Cortex of kidney (tissue), 1 donor: ENCODE measurements around the gene MLST8.
"Not testable (repeated sequence)": the region's sequence is repeated elsewhere in the genome, so short reads cannot be mapped to it uniquely, and the experiment has no call there.

Experiments used
- DNase-seq: peaks from one replicate; lab custom pipeline; 2025; lab: John Stamatoyannopoulos, UW

Gene MLST8

DNA sequence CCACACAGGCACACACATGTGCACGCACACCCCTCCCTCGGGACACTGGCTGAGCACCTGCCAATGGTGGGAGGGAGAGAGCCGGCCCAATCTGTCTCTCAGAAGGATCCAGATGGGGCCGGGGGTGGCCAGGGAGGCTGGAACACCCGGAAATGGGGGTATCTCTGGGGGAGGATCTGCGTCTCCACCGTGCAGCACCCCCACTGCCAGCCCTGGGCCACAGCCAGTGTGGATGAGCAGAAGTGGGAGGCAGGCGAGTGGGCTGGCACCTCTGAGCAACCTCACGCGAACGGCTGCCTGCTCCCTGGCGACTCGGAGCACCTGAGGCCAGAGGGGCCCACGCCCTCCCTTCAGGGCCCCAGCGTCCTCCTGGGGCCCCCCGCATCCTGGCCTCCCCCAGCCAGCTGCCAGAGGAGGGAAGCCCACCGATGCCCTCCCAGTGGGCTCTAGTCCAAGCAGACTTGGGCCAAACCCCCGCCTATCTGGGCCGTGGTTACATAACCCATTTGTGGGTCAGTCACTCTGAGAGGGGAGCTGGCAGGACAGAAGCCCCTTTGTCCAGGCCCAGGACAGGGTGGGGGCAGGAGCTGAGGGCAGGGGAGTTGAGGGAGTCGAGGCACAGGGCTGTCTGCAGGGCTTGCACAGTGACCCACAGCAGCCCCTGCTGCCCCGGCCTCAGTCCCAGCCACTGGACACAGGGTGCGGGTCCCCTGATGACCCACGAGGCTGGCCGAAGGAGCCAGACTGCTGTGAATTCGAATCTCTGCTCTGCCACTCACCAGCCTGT is 14.4 kb upstream of the MLST8 start:
- no peak for DNase-seq

DNA sequence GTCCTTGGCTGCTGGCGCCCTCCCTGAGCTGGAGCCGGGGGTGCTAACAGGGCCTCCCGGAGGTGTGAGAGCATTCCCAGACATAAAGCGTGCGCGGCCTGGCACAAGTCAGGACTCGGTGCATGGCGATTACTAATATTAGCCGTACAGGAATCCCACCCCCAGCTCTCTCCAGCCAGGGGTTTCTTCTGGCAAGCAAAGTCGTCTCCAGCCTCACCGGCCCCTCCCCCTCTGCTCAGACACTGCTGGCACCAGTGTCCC is 13.9 kb upstream of the MLST8 start:
- DNase-seq = no peak

DNA sequence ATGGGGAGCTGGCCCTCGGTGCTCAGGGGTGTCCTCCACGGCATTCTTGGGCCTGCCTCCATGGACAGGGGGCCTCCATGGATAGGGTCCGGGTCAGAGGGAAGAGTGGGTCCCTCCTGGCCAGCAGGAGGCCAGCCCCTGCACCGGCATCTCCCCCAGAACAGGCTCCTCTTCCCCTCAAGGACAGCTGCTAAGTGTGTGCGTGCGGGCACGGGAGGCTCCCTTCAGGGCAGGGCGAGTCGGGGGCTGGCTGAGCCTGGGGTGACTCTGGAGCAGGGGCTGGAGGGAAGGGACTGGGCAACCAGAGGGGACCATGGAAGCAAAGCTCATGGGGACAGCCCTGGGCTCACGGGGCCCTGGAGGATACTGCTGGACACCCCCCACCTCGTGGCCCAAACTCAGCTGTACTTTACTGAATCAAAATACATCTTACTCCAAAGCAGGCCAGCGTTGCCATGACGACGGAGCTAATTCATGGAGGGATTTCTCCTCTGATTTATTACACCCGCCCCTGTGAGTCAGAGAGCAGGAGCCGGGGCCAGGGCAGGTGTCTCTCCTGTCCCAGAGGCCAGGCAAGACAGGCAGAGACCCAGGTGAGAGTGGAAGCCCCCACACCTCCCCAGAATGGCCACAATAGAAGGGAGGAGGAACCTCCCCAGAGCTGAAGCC is 11.0 kb upstream of the MLST8 start:
- DNase-seq = no peak

DNA sequence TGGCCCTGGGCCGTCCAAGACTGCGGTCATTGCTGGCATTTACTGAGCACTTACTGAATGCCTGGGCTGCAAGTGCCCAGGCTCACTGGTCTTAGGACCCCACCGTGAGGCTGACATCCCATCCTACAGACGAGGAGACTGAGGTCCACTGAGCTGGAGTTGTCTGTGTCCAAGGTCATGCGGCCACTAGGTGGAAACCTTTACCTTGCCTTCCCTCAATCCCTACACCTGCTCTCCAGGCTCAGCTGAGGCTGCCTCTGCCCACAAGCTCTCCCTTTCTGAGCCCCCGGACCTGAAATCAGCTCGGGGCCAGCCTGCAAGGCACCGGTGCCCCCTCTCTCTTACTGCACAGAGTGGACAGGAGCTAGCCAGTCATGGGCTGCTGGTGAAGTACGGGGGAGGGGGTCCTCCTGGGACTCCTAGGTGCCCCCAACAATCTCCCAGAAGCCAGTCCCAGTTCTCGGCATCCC is 10.4 kb upstream of the MLST8 start:
- no peak for DNase-seq

DNA sequence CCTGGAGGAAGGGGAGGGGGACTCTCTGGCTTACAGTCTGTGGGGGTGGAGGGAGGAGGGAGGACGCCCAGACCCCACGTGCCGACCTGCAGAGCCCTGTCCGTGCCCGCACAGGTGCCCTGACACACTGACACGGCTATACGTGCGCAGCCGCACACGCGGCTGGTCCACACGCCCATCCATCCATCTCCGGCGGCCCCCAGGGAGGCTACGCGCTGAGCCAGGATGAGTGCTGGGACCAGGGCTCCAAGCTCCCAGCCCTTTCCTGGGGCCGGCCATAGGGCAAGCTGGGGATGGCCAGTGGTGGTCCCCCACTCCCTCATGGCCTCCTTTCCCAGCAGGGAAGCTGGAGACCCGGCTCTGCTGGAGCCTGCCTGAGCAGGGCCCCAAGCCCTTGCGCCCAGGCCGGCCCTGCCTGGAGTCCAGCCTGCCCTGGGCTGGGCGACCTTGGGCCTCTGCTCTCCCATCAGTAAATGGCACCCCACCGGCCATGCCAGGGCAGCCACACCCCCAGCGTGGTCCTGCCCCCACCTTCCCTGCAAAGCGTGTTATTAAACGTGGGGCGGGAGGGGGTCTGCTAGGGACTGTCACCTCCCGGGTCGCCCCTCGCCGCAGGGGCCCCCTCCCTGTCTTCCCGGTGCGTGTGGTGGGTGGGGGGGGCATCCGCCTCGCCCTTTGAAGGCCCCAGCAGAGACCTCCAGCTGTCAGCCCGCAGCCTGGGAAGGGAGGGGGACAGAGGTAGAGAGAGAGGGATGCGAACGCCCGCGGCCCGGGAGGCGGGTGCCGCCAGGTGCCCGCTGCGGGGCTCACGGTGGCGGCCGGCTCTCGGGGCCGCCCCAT is 9.7 kb upstream of the MLST8 start:
- no peak for DNase-seq

DNA sequence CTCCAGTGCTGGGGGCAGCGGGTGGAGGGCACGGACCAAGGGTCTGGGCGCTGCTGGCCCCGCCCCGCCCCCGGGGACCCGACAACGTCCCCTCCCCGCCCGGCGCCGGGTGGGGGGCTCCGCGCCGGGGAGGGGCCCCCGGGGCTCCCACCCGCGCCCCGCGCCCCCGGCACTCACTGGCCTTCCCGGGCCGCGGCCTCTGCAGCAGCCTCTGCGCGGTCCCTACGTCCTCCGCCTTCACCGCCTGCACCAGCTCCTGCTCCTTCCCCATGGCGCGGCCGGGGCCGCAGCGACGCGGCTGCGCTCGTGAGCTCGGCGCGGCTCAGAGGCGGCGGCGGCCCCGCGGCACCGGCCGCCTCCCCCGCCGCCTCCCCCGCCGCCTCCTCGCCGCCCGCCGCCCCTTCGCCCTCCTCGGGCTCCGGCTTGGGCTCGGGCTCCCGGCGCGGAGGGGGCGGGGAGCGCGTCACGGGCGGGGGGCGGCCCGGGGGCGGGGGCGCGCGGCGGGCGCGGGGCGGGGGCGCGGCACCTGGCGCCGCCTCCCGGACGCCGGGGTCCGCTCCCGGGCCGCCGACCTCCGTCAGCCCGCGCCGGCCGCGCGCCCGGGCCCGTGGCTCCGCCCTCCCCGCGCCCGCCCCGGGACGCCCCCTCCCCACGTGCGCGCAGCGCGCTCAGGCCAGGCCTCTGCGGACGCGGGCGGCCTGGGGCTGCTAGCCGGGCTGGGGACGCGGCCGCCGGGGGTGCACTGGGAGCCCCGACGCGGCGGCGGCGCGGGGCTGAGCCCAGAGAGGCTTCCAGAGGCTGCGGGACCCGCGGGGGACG is 8.9 kb upstream of the MLST8 start, which contains the start of gene CASKIN1:
CASKIN1 (minus strand) TSS at position 444 of the 819 bp plus-strand sequence; CDS start at position 271, 173 bp downstream.
- DNase-seq = no peak

DNA sequence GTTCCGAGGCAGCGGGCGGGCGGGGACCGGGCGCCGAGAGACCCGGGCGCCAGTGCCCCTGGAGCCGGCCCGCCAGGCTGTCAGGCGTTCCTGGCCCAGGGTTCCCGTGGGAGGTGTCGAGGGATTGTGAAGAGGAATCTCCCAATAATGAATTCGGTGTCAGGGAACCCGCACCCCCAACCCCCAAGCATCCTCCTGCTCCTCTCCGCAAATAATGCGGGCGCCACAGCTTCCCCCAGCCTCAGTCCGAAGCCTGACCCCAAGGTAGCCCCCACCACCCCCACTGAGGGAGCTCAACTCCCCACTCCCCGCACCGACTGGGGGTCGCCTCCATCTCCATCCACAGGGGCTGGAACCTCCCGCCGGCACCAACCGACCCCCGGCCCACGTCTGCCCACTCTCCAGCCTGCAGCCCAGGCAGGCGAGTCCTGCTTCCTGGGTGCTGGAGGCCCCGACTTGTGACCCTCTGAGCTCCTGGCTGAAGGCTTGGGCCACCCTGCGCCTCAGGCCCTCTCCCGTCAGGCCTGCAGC is 8.2 kb upstream of the MLST8 start:
- no peak for DNase-seq

DNA sequence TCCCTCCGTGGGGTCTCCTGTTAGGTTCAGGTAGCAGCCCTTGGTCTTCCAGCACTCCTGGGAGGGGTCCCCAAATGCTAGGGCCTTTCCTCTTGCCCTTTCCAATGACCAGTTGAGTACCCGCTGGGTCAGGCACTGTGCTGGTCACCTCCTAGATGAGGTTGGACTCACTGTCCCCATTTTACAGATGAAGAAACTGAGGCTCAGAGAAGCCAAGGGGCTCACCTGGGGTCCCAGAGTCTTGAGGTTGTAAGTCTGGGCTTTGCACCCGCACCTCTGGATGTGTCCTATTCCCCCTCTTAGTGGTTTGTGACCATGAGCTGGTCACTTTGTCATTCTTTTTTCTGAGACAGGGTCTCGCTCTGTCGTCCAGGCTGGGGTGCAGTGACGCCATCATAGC is 7.5 kb upstream of the MLST8 start:
- no peak for DNase-seq

DNA sequence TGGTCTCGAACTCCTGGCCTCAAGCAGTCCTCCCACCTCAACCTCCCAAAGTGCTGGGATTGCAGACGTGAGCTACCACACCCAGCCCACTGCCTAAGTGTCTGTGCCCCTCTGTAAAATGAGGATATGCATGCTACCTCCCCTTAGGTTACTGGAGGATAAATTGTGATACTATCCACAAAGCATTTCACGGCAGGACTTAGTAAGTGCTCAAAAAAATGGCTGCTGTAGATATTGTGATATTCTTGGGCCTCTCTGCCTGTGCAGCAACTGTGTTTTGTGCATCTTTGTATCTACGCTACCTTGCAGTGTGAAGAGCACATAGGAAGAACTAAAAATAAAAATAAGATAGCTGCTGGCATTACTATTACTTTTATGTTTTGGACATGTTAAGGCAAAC is 7.0 kb upstream of the MLST8 start:
- DNase-seq = no peak

DNA sequence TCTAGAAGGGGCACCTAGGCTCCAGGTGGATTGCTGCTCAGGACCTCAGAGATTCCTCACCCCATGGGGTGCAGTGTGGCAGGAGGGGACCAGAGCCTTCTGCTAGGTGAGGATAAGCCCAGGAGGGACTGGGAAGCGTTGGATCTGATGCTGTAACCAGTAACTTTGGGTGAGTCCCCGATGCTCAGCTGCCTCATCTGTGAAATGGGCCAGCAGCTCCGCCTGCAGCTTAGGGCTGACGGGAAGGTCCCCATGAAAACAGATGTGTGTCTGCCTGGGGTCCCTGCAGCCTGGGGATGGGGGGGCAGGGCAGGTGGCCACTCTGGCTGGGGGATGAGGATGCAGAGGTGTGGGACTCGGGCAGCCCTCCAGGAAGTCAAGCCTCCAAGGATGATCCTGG is 6.2 kb upstream of the MLST8 start:
- DNase-seq = no peak

DNA sequence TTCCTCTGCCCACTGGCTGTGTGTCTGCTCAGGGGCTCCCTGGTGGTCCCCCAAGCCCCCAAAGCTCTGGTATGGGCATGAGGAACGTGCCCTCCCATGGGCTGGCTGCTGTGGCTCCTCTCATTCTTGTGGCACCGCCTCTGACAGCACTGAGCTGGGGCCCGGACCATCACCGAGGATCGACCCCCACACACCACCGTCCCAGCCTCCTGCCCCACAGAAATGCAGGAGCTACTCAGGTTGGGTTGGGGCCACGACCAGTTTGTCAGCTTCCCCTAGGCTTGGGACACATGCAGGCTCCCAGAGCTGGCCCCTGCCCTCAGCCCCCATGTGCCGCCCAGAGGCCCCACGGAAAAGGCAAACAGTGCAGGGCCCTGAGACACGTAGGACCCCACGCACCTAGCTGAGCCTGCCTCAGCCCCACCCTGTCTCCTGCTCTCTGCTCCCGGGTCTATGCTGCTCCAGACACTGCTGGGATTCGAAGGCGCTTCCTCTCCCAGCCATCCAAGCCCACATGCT is 5.6 kb upstream of the MLST8 start:
- DNase-seq = no peak

DNA sequence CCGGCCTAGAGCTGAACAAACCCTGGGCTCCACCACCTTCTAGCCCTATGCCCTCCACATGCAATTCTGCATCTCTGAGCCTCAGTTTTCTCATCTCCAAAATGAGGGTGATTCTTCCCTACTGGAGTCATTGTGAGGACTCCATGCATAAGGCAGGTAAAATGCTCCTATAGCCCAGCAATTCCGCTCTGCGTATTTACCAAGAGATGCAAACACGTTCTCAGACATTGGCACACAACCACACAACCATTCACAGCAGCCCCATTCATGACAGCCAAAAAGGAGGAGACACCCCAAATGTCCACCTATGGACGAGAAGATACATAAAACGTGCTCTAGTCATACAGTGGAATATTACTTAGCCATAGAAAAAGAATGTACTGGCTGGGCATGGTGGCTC is 4.9 kb upstream of the MLST8 start:
- DNase-seq = no peak

DNA sequence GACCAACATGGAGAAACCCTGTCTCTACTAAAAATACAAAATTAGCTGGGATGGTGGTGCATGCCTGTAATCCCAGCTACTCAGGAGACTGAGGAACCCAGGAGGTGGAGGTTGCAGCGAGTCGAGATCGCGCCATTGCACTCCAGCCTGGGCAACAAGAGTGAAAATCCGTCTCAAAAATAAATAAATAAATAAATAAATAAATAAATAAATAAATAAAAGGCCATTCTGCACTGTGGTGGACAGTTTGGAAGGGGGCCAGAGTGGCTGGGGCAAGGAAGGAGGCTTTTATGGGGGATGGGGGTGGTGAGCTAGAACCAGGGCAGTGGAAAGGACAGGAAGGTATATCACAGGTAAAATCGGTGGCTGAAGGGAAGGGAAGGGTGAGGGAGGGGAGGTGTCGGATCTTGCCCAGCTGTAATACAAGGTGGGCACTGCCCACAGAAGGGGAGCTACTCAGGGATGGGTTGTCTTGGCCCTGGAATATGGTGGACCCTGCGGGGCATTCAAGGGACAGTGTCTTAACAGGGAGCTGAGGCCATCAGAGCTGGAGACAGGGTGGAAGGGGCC is 2.0 kb upstream of the MLST8 start:
- not testable (repeated sequence) for DNase-seq

DNA sequence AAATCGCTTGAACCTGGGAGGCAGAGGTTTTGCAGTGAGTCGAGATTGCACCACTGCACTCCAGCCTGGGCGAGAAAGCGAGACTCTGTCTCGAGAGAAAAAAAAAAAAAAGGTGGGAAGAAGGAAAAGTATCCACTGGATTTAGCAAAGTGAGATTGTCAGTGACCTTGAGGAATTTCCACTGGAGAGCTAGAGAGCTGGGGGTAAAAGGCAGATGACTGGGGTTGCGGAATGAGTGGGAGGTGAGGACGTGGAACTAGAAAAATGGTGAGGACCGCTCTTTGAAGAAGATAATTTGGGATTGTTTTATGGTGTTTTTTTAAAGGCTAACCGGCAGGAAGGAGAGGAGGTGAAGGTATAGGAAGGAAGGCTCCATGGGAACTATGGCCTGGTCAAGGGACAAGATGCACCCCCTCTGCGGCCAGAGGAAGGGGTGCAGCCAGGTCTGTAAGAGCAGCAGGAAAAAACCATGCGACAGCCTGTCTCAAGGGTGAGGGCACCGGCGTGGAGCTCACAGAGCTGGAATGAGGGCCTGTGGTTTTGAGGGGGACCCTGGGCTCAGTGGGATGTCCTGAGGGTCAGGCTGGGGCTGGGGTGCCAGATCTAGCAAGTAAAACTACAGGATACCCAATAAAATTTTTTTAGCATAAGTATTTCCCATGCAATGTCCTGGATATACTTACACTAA is 694 bp upstream of the MLST8 start:
- DNase-seq = no peak

DNA sequence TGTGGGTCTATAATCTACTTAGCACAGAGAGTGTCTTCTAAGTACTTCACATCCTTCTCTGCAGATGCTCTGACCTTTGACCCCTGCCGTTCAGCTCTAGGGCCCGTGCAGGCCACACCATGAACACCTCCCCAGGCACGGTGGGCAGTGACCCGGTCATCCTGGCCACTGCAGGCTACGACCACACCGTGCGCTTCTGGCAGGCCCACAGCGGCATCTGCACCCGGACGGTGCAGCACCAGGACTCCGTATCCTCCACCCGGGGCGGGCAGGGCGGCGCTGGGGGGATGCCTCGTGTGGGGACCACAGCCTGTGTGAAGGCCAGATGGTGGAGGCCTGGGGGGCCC is 686 bp downstream of the MLST8 start:
- no peak for DNase-seq

DNA sequence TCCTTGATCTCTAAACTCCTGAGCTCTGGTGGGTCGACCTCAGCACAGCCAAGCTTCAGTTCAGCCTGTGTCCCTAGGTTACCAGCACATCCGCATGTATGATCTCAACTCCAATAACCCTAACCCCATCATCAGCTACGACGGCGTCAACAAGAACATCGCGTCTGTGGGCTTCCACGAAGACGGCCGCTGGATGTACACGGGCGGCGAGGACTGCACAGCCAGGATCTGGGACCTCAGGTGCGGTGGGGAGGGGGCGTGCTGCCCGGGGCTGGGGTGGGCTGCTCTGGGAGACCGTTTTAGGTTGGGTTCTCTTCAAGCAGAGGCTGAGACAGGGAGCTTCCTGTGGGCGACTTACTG is 1.1 kb downstream of the MLST8 start:
- DNase-seq = no peak

DNA sequence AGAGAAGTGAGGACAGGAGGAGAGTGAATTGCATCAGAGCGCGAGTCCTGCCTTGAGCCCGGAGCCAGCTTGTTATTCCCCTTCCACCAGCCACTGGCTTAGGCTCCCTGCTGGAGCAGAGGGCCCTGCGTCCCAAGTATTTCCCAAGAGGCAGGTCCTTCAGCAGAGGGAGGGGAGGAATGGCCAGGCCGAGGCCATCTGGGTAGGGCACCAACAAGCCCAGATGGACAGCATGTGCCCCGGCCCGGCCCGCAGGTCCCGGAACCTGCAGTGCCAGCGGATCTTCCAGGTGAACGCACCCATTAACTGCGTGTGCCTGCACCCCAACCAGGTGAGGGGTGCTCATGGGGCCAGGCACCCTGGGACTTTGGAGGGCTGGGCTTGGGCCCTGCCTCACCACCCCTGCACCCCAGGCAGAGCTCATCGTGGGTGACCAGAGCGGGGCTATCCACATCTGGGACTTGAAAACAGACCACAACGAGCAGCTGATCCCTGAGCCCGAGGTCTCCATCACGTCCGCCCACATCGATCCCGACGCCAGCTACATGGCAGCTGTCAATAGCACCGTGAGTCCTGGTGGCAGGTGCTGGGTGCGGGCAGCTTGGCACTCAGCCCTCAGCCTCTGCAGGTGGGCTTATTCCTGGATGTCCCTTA is 1.7 kb downstream of the MLST8 start:
- no peak for DNase-seq

DNA sequence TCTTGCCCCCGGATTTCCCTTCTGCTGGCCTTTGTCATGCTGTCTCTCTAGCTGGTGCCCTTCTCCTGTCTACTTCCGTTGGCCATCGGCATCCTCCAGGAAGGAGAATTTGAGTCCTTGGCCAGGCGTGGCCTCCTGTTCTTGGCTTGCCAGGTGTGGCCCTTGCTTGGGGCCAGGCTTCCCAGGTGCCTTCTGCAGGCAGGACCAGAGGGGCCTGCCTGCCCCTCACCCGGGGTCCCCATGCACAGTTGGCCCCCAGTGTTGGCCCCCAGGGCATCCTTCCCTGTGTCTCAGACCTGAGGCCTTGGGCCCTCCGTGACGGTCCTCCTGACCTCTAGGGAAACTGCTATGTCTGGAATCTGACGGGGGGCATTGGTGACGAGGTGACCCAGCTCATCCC is 2.6 kb downstream of the MLST8 start:
- DNase-seq = no peak

DNA sequence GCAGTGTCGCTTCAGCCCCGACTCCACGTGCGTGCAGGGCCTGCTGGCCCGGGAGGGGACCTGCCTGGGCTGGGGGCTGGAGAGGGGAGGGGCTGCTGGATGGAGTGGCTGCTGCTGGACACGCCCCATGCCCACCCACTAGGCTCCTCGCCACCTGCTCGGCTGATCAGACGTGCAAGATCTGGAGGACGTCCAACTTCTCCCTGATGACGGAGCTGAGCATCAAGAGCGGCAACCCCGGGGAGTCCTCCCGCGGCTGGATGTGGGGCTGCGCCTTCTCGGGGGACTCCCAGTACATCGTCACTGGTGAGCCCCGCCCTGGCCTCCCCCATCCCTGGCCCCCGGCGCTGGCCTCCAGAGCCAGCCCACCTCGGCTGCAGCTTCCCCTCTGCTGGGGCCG is 3.1 kb downstream of the MLST8 start:
- DNase-seq = no peak

DNA sequence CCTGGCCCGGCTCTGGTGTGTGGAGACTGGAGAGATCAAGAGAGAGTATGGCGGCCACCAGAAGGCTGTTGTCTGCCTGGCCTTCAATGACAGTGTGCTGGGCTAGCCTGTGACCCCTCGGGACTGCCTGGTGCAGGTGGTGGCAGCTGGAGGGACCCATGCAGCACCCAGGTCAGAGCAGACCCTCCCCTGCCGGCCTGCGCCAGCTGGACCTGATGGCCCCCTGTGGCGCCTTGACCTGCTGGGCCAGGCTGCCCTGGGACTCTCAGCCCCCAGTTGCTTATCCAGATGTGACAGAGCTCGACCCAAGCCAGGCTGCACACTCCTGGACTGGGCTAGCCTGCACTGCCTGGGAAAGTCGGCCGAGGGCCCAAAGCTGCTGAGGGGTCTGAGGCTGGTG is 3.5 kb downstream of the MLST8 start:
- DNase-seq = no peak
